ENCODE measurements around the gene MCUR1.
"Not testable (repeated sequence)": the region's sequence is repeated elsewhere in the genome, so short reads cannot be mapped to it uniquely, and the experiment has no call there.

The MCUR1 gene

DNA sequence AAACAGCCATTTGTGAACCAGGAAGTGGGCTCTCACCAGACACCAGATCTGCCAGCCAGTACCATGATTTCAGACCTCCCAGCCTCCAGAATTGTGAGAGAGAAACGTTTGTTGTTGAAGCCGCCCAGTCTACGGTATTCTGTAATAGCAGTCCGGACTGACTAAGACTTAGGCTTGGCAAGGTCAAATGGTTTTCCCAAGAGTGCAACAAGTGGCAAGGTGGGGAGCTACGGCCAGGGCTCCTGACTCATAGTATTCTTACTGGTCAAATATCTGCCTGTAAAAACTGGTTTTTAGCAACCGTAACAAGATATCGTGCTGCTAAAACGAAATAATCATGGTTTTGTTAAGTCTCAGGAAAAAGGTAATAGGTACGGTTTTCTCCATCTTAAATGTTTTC is 37.8 kb downstream of the MCUR1 start:
- no peak for DNase-seq (ENCODE audit: low read depth in 2 of 2)

DNA sequence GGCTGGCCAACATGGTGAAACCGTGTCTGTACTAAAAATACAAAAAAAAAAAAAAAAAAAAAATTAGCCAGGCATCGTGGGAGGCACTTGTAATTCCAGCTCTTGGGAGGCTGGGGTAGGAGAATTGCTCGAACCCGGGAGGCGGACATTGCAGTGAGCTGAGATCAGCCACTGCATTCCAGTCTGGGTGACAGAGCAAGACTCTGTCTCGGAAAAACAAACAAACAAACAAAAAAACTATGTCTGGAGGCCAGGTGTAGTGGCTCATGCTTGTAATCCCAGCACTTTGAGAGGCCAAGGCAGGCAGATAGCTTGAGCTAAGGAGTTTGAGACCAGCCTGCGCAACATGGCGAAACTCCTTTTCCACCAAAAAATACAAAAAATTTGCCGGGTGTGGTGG is 38.9 kb downstream of the MCUR1 start:
- not testable (repeated sequence) for DNase-seq (ENCODE audit: low read depth in 2 of 2)

DNA sequence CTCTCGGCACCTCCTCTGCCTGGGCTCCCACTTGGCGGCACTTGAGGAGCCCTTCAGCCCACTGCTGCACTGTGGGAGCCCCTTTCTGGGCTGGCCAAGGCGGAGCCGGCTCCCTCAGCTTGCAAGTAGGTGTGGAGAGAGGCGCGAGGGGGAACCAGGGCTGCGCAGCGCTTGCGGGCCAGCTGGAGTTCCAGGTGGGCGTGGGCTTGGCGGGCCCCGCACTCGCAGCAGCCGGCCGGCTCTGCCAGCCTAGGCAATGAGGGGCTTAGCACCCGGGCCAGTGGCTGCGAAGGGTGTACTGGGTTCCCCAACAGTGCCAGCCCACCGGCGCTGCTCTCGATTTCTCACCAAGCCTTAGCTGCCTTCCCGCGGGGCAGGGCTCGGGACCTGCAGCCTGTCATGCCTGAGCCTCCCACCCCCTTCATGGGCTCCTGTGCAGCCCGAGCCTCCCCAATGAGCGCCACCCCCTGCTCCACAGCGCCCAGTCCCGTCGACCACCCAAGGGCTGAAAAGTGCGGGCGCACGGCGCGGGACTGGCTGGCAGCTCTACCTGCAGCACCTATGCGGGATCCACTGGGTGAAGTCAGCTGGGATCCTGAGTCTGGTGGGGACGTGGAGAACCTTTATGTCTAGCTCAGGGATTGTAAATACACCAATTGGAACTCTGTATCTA is 41.9 kb downstream of the MCUR1 start:
- not testable (repeated sequence) for DNase-seq (ENCODE audit: low read depth in 2 of 2)

DNA sequence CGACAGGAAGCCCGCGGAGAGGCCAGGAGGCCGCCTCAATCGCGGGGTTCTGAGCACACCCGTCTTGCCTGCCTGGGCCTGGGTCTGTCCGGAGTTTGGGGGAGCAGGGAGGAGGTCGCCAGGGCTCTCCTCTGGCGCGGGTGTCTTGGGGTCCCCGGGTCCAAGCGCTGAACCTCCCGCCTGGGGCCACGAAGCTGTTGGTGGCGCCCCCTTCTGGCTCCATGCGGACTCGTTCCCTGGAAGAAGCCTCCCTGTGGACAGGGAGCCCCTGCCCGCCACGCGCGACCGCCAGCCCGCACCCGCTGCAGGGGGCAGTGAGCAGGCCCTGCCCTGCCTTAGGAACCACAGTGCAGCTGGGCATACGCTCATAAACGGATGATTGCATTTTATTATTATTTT is 44.7 kb downstream of the MCUR1 start:
- no peak for DNase-seq (ENCODE audit: low read depth in 2 of 2)

DNA sequence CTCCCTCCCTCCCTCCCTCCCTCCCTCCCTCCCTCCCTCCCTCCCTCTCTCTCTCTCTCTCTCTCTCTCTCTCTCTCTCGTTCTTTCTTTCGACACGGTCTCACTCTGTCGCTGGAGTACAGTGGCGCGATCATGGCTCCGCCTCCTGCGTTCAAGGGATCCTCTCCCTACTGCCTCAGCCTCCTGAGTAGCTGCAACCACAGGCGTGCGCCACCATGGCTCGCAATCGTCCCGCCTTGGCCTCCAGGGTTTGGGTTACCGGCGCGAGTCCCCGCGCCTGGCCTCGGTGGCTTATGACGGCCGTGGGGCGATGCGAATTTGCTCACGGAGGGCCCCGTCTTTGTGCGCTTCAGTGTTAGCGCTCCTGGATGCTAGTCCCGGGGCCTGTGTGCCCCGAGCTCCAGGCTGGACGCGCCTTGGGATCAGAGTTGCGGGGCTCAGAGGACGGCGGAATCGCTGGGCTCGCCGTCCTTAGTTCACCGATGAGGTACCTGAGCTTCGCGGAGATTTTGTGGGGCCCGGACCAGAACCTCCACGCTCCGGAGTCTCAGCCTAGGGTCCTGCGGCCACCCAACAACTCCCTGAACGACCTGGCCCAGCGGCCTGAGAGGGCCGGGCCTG is 45.2 kb downstream of the MCUR1 start:
- no peak for DNase-seq (ENCODE audit: low read depth in 2 of 2)

DNA sequence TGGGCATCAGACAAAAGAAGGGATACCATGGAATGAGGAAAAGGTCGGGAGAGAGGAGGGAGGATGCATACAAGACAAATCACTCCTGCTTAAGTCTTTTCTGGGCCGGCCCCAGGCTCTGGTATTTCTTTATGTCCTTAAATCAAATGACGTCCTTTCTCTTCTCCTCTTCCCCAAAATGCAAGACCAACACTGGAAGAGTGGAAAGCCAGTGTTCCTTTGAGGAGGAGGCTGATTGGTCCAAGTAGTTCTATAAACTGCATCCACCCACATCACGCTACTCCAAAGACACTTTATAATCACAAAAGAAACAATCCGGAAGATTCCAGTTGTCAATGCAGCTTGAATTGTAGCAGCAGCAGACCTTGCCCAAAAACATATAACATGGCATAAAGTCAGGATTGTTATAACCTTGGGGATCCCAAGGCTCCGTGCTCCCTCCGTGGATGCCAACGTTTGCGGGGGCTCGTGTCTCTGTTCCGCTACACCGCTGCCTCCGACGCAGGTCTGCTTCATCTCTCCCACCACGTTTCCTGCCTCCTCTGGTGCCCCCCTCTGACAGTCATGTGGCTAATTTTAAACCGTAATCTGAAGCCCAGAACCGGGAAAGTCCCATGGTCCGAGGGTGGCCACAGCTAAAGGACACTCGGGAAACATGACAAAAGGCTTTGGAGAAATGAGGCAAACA is 47.1 kb downstream of the MCUR1 start:
- peak in 1 of 2 donors; percentile 26 for DNase-seq (ENCODE audit: low read depth in 2 of 2)

DNA sequence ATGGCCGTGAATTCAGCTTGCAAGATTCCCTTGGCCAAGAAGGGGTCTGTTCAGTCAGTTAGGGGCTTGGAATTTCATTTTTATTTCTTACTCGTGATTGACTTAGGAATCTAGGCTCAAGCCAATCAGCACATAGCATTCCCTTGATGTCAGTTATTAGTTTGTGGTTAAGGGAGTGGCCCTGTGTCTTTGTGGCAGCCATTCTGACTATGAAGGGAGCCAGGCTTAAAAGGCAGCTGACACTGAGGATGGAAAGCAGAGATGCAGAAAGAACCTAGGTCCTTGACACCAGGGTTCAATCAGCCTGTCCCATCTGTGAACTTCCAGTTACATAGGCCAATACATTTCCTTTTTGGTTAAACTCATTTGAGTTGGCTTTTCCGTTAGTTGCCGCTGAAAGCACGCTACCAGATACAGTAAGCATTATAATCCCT is 48.1 kb downstream of the MCUR1 start:
- no peak for DNase-seq (ENCODE audit: low read depth in 2 of 2)

DNA sequence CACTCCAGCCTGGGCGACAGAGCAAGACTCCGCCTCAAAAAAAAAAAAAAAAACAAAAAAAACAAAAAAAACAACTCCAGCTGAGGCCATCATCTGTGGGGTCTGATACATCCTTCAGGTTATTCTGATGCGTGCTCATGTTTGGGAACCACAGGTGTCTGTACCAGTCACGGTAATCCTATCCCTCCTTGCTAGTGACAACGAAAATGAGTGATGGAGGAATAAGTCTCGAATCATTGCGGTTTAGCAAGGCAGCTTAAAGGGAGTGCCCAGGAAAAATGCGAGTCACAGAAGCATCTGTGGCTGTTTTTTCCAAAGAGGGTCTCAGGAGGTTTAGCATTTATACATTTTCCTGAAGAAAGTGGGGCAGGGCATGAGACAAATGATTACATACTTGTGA is 48.8 kb downstream of the MCUR1 start:
- DNase-seq (ENCODE audit: low read depth in 2 of 2): no peak

DNA sequence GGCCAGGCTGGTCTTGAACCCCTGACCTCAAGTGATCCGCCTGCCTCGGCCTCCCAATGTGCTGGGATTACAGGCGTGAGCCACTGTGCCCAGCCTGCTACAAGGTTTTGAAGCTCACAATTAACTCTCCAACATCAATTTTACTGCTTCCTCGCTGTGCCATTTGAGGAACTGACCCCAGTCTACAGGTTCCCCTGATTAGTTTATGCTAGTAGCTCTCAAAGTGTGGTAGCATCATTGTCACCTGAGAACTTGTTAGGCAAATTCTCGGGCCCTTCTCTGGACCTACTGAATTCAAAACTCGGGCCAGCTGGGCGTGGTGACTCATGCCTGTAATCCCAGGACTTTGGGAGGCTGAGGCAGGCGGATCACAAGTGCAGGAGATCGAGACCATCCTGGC is 49.4 kb downstream of the MCUR1 start:
- no peak for DNase-seq (ENCODE audit: low read depth in 2 of 2)

DNA sequence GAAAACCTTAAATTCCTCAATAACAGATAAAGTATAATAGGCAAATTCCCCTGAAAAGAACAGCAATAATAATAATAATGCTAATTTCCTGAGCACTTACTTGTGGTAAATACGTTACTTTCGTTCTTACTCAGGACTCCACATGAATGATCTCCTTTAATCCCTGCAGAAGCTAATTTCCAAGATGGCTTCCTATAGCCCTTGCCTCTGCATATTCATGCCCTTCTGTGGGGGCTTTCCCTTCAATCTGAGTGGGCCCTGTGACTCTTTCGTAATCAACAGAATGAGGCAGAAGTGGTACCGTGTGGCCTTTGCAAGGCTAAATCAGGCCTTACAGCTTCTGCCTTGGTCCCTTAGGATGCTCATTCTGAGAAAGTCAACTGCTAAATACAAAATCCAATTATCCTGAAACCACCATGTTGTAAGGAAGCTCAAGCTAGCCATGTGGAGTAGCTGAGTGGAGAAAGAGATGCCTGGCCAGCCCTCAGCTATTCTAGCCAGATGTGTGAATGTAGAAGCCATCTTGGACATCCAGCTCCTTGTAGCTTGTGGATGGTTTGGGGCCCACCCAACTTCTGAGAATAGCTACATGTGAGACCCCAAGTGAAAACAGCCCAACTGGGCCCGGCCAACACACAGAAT is 50.5 kb downstream of the MCUR1 start:
- DNase-seq (ENCODE audit: low read depth in 2 of 2): no peak

DNA sequence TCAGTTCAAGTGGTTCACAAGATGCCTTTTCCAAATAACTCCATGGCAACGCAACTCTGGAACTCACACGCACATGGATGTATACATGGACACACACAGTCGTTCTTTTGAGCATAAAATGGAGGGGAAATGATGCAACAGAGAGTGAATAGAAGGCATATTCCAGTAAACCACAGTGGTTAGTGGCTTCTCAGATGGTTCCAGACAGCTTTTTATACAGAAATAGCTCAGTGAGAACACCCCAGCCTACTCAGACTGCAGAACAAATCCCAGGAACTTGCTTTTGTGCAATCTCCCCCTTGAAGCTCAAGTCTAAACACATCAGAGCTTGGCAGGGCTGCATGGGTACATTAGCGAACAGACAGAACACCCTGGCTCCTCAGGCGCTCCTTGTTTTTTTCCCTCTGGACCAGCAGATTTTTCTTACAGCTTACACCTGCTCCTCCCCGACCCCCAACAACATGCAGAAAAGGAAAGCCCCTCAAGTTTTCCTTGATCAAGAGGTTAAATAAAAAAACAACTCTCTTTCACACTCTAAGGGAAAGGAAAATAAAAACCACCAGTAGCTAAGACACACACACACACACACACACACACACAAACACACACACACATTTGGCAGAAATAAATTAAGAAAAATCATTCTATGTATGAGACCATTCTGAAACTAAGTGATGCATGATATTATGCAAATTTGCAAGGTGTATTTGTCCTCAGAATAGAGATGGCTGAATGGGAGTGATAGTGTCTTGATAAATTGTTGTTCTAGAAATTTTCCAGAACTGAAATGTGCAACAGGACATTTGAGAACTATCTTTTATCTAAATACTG is 51.5 kb downstream of the MCUR1 start:
- DNase-seq (ENCODE audit: low read depth in 2 of 2): no peak

DNA sequence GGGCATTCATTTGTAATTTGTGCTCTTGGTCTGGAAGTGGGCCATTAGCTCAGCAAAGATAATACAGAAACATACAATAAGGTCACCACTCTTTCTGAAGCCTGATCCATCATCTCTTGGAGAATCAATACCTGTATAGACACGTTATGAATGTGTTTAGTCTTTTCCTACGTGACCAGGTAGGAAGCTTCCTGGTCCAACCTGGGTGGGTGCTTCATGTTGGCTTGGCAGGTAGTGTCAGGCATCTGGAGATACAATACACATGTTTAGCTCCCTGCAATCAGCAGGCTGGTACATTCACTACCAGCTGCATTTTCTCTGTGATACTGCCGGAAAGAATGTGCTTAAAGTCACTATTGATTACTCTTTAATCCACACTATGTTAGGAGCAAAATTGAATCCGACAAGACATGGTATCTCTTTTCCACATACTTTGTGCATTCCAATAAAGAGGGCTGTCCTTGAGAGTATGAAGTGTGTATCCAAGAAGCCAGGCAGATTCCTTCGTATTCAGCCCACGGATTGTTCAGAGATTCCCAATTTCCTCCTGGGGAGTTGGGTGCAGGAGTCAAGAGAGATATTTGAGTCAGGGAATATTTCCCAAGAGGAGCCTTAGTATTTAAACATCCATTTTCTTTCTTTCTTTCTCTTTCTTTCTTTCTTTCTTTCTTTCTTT is 52.9 kb downstream of the MCUR1 start:
- no peak for DNase-seq (ENCODE audit: low read depth in 2 of 2)

DNA sequence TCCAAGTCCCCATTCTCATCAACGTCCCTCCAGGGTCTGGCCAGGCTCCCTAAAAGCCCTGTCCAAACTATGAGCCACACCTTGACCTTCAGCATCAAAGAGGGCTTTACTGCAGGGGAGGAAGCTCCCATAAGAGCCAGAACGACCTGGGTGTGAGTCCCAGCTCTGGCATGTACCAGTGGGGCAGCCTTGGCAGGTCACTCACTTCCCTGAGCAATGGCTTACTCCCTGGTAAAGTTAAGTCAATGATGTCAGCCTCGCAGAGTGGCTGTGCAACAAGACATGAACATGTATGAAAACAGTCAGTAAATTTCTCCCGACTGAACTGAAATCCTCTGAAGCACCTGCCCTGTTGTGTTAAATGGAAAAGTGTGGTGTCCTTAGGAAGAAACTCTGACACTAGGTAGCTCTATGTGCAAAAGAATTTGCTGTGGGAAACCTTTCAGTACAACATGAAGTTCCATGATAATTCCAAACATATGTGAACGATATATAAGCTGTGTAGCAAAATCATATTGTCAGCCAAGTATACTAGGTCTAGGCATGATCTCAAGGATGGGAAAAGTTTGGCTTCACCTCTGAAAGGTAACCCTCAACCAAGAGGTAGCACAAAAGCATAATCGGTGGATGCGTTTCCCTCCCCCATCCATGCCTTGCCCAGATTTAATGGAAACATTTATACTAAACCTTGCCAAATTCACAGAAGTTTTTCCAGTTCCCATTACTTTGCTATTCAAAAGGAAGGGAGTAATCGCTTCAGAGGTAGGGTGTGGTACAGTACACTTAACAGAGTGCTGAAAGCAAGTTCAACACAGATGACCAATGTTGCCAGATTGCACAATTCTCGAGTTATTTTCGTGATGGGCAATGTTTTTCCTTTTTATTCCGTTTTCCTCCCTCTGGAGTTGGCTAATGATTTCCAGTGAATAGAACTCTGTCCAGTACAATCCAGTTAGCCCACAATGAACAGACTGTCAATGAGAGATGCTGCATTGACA is 53.8 kb downstream of the MCUR1 start:
- DNase-seq (ENCODE audit: low read depth in 2 of 2): no peak

DNA sequence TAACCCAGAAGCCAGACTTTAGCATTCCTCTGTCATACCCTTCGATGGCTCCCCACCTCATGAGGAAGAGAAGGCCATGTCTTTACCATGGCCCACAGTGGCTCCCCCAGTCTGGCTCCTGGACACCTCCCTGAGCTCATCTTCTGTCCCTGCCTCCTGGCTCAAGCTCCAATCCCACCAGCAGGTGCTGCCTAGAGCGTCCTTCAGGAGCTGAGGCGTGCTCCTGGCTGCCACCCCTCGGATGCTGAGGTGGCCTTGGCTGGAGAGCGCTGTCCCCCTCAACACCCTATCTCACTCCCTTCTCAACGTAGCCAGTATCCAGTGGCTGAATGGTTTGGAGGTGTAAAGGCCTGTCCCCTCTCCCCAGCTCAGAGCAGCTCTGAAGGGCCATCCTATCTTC is 55.3 kb downstream of the MCUR1 start:
- DNase-seq (ENCODE audit: low read depth in 2 of 2): no peak

DNA sequence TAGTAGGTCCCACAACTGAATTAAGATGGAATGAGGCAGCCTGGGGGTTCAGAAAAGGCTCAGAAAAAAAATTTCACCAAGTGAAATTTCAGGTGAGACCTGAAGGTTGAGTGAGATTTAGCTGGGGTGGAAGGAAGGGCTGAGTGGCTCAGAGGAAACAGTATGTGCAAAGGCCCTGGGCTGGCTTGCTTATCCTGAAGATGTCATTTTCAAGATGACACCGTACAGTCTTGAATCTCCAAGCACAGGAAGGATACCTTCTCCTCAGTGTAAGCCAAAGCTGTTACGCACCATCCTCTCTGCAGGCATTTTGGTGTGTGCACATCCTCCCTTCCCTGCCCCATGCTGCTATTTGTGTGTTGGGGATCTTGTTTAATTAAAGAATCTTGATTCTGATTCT is 59.7 kb downstream of the MCUR1 start:
- no peak for DNase-seq (ENCODE audit: low read depth in 2 of 2)

DNA sequence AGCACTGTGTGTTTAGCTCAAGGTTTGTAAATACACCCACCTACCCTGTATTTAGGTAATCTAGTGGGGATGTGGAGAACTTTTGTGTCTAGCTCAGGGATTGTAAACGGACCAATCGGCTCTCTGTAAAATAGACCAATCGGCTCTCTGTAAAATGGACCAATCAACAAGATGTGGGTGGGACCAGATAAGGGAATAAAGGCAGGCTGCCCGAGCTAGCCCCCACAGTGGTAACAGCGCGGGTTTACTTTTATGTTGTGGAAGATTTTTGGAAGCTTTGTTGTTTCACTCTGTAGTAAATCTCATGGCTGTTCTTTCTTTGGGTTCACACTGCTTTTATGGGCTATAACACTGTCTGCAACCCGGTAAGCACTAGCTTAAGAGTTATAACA is 70.6 kb downstream of the MCUR1 start:
- DNase-seq (ENCODE audit: low read depth in 2 of 2): no peak

DNA sequence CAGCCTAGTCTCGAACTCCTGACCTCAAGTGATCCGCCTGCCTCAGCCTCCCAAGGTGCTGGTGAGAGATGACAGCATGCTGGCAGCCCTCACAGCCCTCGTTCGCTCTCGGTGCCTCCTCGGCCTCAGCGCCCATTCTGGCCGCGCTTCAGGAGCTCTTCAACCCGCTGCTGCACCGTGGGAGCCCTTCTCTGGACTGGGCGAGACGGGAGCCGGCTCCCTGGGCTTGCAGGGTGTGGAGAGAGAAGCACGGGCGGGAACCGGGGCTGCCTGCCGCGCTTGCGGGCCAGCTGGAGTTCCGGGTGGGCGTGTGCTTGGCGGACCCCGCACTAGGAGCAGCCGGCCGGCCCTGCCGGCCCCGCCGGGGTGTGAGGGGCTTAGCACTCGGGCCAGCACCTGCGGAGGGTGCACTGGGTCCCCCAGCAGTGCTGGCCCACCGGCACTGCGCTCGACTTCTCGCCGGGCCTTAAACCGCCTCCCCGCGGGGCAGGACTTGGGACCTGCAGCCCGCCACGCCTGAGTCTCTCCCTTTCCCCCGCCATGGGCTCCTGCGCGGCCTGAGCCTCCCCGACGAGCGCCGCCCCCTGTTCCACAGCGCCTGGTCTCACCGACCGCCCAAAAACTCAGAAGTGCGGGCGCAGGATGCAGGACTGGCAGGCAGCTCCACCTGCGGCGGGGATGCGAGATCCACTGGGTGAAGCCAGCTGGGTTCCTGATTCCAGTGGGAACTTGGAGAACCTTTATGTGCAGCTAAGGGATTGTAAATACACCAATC is 71.2 kb downstream of the MCUR1 start:
- no peak for DNase-seq (ENCODE audit: low read depth in 2 of 2)

DNA sequence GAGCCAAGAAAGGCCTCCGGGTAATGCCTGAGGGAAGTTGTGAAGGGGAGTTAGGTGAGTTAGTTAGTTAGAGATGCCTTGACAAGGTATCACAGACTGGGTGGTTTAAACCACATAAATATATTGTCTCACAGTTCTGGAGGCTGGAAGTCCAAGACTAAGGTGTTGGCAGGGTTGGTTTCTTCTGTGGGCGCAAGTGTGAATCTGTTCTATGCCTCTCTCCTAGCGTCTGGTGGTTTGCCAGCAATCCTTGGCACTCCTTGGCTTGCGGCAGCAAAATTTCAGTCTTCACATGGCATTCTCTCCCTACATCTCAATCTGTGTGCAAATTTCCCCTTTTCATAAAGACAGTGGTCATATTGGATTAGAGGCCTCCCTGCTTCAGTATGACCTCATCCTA is 73.0 kb downstream of the MCUR1 start:
- DNase-seq (ENCODE audit: low read depth in 2 of 2): no peak

Data from stimulated activated CD8-positive, alpha-beta memory T cell treated with anti-CD3 and anti-CD28 coated beads, Interleukin-2, amount 100 ng/mL, for 1 hour (primary cell).